ENCODE data around the gene DPPA5.
"Not testable (repeated sequence)": the region's sequence is repeated elsewhere in the genome, so short reads cannot be mapped to it uniquely, and the experiment has no call there.

Gene DPPA5

GRCh38 chr6:73364121-73364520 lies 10.0 kb upstream of the DPPA5 start:
- no peak for DNase-seq (ENCODE audit: low spot score)

GRCh38 chr6:73363537-73363875 lies 9.4 kb upstream of the DPPA5 start:
- DNase-seq (ENCODE audit: low spot score): no peak

- no peak for DNase-seq (ENCODE audit: low spot score)
These were observed 8.9 kb upstream of the DPPA5 start for GRCh38 chr6:73362869-73363536.

- DNase-seq (ENCODE audit: low spot score): no peak
These were observed 8.3 kb upstream of the DPPA5 start, which contains the start of gene KHDC3L for GRCh38 chr6:73362358-73362757. Gene KHDC3L (plus strand): TSS chr6:73362658. CDS start chr6:73362730, 72 bp downstream.

- DNase-seq (ENCODE audit: low spot score): no peak
These were observed 4.8 kb downstream of the DPPA5 start for GRCh38 chr6:73349311-73349710.

GRCh38 chr6:73348550-73349204 lies 5.4 kb downstream of the DPPA5 start:
- DNase-seq (ENCODE audit: low spot score): no peak

GRCh38 chr6:73343164-73343563 lies 10.9 kb downstream of the DPPA5 start:
- no peak for DNase-seq (ENCODE audit: low spot score)

- no peak for DNase-seq (ENCODE audit: low spot score)
These were observed 11.9 kb downstream of the DPPA5 start for GRCh38 chr6:73342174-73342573.

GRCh38 chr6:73341335-73341734 lies 12.7 kb downstream of the DPPA5 start:
- DNase-seq (ENCODE audit: low spot score): no peak

- DNase-seq (ENCODE audit: low spot score): no peak
These were observed 14.0 kb downstream of the DPPA5 start for GRCh38 chr6:73340048-73340447.

- DNase-seq (ENCODE audit: low spot score): no peak
These were observed 14.7 kb downstream of the DPPA5 start for GRCh38 chr6:73339340-73339739.

GRCh38 chr6:73329201-73329600 lies 24.9 kb downstream of the DPPA5 start:
- DNase-seq (ENCODE audit: low spot score): no peak

- no peak for DNase-seq (ENCODE audit: low spot score)
These were observed 25.3 kb downstream of the DPPA5 start for GRCh38 chr6:73328790-73329189.

GRCh38 chr6:73325656-73326055 lies 28.4 kb downstream of the DPPA5 start:
- DNase-seq (ENCODE audit: low spot score): no peak

- DNase-seq (ENCODE audit: low spot score): no peak
These were observed 30.8 kb downstream of the DPPA5 start for GRCh38 chr6:73323323-73323722.

- DNase-seq (ENCODE audit: low spot score): no peak
These were observed 39.2 kb downstream of the DPPA5 start for GRCh38 chr6:73314577-73315492.

GRCh38 chr6:73310503-73310845 lies 43.6 kb downstream of the DPPA5 start:
- DNase-seq (ENCODE audit: low spot score): not testable (repeated sequence)

- peak; percentile 50 for DNase-seq (ENCODE audit: low spot score)
These were observed 44.1 kb downstream of the DPPA5 start for GRCh38 chr6:73309785-73310502.

- no peak for DNase-seq (ENCODE audit: low spot score)
These were observed 44.6 kb downstream of the DPPA5 start for GRCh38 chr6:73309535-73309784.

- DNase-seq (ENCODE audit: low spot score): no peak
These were observed 45.2 kb downstream of the DPPA5 start for GRCh38 chr6:73308712-73309534.

- DNase-seq (ENCODE audit: low spot score): not testable (repeated sequence)
These were observed 50.3 kb downstream of the DPPA5 start for GRCh38 chr6:73303773-73304172.

All from CD4-positive, alpha-beta T cell treated with Interleukin-15 for 4 hours (primary cell).